Endothelial cell of umbilical vein (primary cell): ENCODE results near the gene ZHX3. TPM values are rescaled to one million over a fixed set of nuclear protein-coding genes. Genes with fewer than 3 reads are reported as not detected.

Experiments used
- BruUV-seq: library from RNA; stranded (reverse); fragments of 400-500 nt; replicated peaks from 2 replicates; lab custom pipeline; 2021; lab: Mats Ljungman, UMichigan
- CTCF ChIA-PET: fragments of 300-600, 350-600 bp; sonication (Branson Sonifier 250); formaldehyde crosslinking; loops from one replicate; lab custom pipeline; 2021; ENCODE audit warnings: antibody characterized with exemption, inconsistent platforms; lab: Charles Lee
- POLR2A ChIA-PET: fragments of 300-600, 350-600 bp; sonication (Branson Sonifier 250); formaldehyde crosslinking; loops from one replicate; lab custom pipeline; 2021; ENCODE audit warnings: antibody characterized with exemption, inconsistent platforms; lab: Charles Lee
- DNase-seq: peaks from one replicate; pipeline ENCODE4 v3.0.0-alpha.2; 2011; ENCODE audit warnings: low read depth, low spot score
- FAIRE-seq: peaks from 2 replicates; lab custom pipeline; 2011; peaks lifted over from hg19 to GRCh38; lab: Jason Lieb, UNC
- H2AFZ ChIP-seq: 2 replicates; pipeline ENCODE4 v1.6.0; 2012; ENCODE audit warnings: low read depth, low read length, control low read depth, inconsistent platforms
- H3K27ac ChIP-seq: 2 replicates; pipeline ENCODE4 v1.5.1; 2011; ENCODE audit warnings: low read depth, mild to moderate bottlenecking, control low read depth, low read length, moderate library complexity; ENCODE audit not compliant: insufficient read depth
- H3K27me3 ChIP-seq, 2 experiments: 2 replicates each; pipeline versions ENCODE4 v1.6.0 to v1.6.1; 2011; ENCODE audit warnings: low read length in 2 of 2, mixed read lengths in 1 of 2; ENCODE audit not compliant: control insufficient read depth in 2 of 2, insufficient read depth in 2 of 2
- H3K36me3 ChIP-seq, 2 experiments: 2 replicates in 1 of 2; 3 replicates in 1 of 2; pipeline ENCODE4 v1.5.1; 2011; ENCODE audit warnings: low read length in 2 of 2, mild to moderate bottlenecking in 1 of 2, moderate library complexity in 1 of 2; ENCODE audit not compliant: control insufficient read depth in 2 of 2, insufficient read depth in 2 of 2; ENCODE audit errors: extremely low read depth in 1 of 2
- H3K4me1 ChIP-seq: 3 replicates; pipeline ENCODE4 v1.5.1; 2011; ENCODE audit warnings: mild to moderate bottlenecking, low read length; ENCODE audit not compliant: control insufficient read depth, insufficient read depth; ENCODE audit errors: extremely low read depth
- H3K4me2 ChIP-seq: 2 replicates; pipeline ENCODE4 v1.6.1; 2011; ENCODE audit warnings: low read length, control low read depth, mixed read lengths; ENCODE audit not compliant: insufficient read depth
- H3K4me3 ChIP-seq, 3 experiments: fragments of 200-600 bp in 1 of 3; sonication (generic), shearing (Covaris generic) in 1 of 3; replicated peaks in 1 of 3; 2 replicates each; pipeline ENCODE4 v1.5.1; 2011 to 2016; ENCODE audit warnings: control low read depth in 3 of 3, low read length in 3 of 3, mild to moderate bottlenecking in 2 of 3, inconsistent platforms in 1 of 3, low read depth in 1 of 3, moderate library complexity in 1 of 3; ENCODE audit not compliant: insufficient read depth in 1 of 3
- H3K79me2 ChIP-seq: 2 replicates; pipeline ENCODE4 v1.6.0; 2012; ENCODE audit warnings: low read length, inconsistent platforms; ENCODE audit not compliant: control insufficient read depth, insufficient read depth
- H3K9ac ChIP-seq: replicated peaks from 2 replicates; pipeline ENCODE3; 2011; ENCODE audit warnings: low read length, control low read depth; ENCODE audit not compliant: insufficient read depth; ENCODE audit errors: extremely low read depth
- H3K9me1 ChIP-seq: replicated peaks from 3 replicates; pipeline ENCODE4 v1.6.0; 2011; ENCODE audit warnings: mild to moderate bottlenecking, low read length; ENCODE audit not compliant: control insufficient read depth, insufficient read depth; ENCODE audit errors: extremely low read depth
- H3K9me3 ChIP-seq: replicated peaks from 2 replicates; pipeline ENCODE4 v1.5.1; 2012; ENCODE audit warnings: low read length, inconsistent platforms; ENCODE audit not compliant: control insufficient read depth, insufficient read depth
- H4K20me1 ChIP-seq: replicated peaks from 2 replicates; pipeline ENCODE3; 2011; ENCODE audit warnings: mild to moderate bottlenecking, low read length; ENCODE audit not compliant: control insufficient read depth, insufficient read depth; ENCODE audit errors: extremely low read depth
- EZH2 ChIP-seq: IDR thresholded peaks from 2 replicates; pipeline ENCODE4 v1.6.1; 2012; ENCODE audit warnings: borderline replicate concordance, low read depth, mild to moderate bottlenecking, moderate library complexity, low read length, inconsistent platforms; ENCODE audit not compliant: severe bottlenecking
- FOS ChIP-seq: IDR thresholded peaks from 2 replicates; pipeline ENCODE4 v1.6.1; 2011; ENCODE audit warnings: mild to moderate bottlenecking, low read length, moderate library complexity, borderline replicate concordance; ENCODE audit not compliant: insufficient read depth
- GATA2 ChIP-seq: IDR thresholded peaks from 2 replicates; pipeline ENCODE4 v1.7.0; 2011; ENCODE audit warnings: low read depth, mild to moderate bottlenecking, moderate library complexity, mixed read lengths, low read length; ENCODE audit not compliant: insufficient read length, insufficient read depth
- JUN ChIP-seq: IDR thresholded peaks from 2 replicates; pipeline ENCODE4 v1.6.1; 2011; ENCODE audit warnings: borderline replicate concordance, low read depth; ENCODE audit not compliant: insufficient read length, insufficient read depth
- MYC ChIP-seq: IDR thresholded peaks from one replicate; pipeline ENCODE4 v1.6.1; 2011; ENCODE audit warnings: mild to moderate bottlenecking, low read depth, low read length
- POLR2A ChIP-seq: IDR thresholded peaks from 2 replicates; pipeline ENCODE4 v1.6.1; 2012; ENCODE audit warnings: low read depth, mild to moderate bottlenecking, control low read depth, low read length
- POLR2AphosphoS5 ChIP-seq: IDR thresholded peaks from 2 replicates; pipeline ENCODE4 v1.6.1; 2012; ENCODE audit warnings: low read depth, mild to moderate bottlenecking, control low read depth, low read length, moderate library complexity; ENCODE audit not compliant: insufficient read depth
- dilution Hi-C: fragments of 300-500 bp; cut with MboI; formaldehyde crosslinking; loops from one replicate; pipeline ENCODE4 v1.15.0; 2019; ENCODE audit warnings: low sequenced_read_pairs; ENCODE audit not compliant: extremely low pct_ligation_motif_present
- intact Hi-C: fragments of 100-400 bp; cut with micrococcal nuclease; formaldehyde crosslinking; loops from one replicate; pipeline ENCODE4 v1.10.0; 2022
- polyA plus RNA-seq, 4 experiments: library from polyadenylated mRNA; depleted of rRNA in 3 of 4; stranded (reverse) in 3 of 4; unstranded in 1 of 4; fragments of >200 nt; gene quantifications; 2 replicates each; pipeline versions ENCODE4 v1.2.1 to v1.2.3, GENCODE V29; 2011 to 2012; ENCODE audit warnings: missing spikeins in 1 of 4
- total RNA-seq: library from RNA; stranded (reverse); gene quantifications from 2 replicates; pipeline ENCODE4 v1.2.3, GENCODE V29; 2021
- TF ChIP-seq, protein P1 (sequence below): IDR thresholded peaks from 2 replicates; pipeline ENCODE4 v1.6.1; 2011; ENCODE audit not compliant: insufficient read depth, insufficient read length
- TF ChIP-seq, protein P2 (sequence below), 2 donors: IDR thresholded peaks; 1 replicate in 1 of 2; 2 replicates in 1 of 2; pipeline ENCODE4 v1.5.1; 2011; ENCODE audit warnings: low read length in 2 of 2, mild to moderate bottlenecking in 2 of 2, moderate library complexity in 2 of 2, control low read depth in 1 of 2, inconsistent platforms in 1 of 2, low read depth in 1 of 2; ENCODE audit not compliant: insufficient read depth in 1 of 2; ENCODE audit errors: extremely low read depth in 1 of 2

The ZHX3 gene
- total and polyA plus RNA-seq, 2 donors (not counting 3 experiments of a cell fraction or from before 2014, with no cell fraction given) = 7.4 to 17.8 TPM

DNA sequence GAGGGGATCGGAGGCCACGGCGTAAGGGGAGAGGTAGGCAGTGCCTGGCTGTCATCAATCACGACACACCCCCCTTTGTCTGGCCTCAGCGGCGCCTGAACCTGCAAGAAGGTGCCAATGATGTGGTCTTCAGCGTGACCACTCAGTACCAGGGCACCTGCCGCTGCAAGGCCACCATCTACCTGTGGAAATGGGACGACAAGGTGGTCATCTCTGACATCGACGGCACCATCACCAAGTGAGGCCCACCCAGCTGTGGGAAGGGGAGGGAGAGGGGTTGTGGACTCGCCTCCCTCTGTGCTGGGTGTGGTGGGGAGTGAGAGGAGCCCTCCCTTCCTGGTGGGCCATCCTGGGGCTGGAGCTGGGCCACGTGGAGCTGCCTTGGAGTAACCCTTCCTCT, 39.4 kb upstream of the ZHX3 start:
- Histone ChIP-seq H3K9me3 (no peaks in the 10 kb centered on the region), H3K4me2 (no peak overlapping the region), H3K4me1 (no peaks in the 10 kb centered on the region), H2AFZ (no peak overlapping the region), H3K27me3 (no peaks in the 10 kb centered on the region), H3K9me1 (no peaks in the 10 kb centered on the region), H3K4me3 (no peak overlapping the region), H4K20me1 (no peaks in the 10 kb centered on the region), H3K79me2 (no peaks in the 10 kb centered on the region), H3K36me3 (no peaks in the 10 kb centered on the region), H3K27ac (no peak overlapping the region), H3K9ac (no peak overlapping the region)
- dilution Hi-C loops = no loop called here
- ChIA-PET POLR2A (no interaction called here), CTCF (interaction anchor here (1.7 kb wide), 1 partner anchor 185 kb away, joined by 8 read pairs; no protein-coding TSS in a partner anchor)
- FAIRE-seq = no peak
- BruUV-seq = no TSS peak
- intact Hi-C loops = no loop called here
- TF ChIP-seq FOS = no peak
- no peak for TF ChIP-seq EZH2
- TF ChIP-seq GATA2 = no peak
- TF ChIP-seq POLR2AphosphoS5 = no peak
- no peak for TF ChIP-seq JUN
- TF ChIP-seq, protein P1, sequence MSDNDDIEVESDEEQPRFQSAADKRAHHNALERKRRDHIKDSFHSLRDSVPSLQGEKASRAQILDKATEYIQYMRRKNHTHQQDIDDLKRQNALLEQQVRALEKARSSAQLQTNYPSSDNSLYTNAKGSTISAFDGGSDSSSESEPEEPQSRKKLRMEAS = no peak
- TF ChIP-seq, protein P2, sequence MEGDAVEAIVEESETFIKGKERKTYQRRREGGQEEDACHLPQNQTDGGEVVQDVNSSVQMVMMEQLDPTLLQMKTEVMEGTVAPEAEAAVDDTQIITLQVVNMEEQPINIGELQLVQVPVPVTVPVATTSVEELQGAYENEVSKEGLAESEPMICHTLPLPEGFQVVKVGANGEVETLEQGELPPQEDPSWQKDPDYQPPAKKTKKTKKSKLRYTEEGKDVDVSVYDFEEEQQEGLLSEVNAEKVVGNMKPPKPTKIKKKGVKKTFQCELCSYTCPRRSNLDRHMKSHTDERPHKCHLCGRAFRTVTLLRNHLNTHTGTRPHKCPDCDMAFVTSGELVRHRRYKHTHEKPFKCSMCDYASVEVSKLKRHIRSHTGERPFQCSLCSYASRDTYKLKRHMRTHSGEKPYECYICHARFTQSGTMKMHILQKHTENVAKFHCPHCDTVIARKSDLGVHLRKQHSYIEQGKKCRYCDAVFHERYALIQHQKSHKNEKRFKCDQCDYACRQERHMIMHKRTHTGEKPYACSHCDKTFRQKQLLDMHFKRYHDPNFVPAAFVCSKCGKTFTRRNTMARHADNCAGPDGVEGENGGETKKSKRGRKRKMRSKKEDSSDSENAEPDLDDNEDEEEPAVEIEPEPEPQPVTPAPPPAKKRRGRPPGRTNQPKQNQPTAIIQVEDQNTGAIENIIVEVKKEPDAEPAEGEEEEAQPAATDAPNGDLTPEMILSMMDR (IDR thresholded peaks at IDR 0.05; ENCODE audit: extremely low read depth in 1 of 2, insufficient read depth in 1 of 2, low read depth in 1 of 2, low read length in 2 of 2) = no peak
- TF ChIP-seq MYC = no peak
- TF ChIP-seq POLR2A = no peak
- DNase-seq = no peak
